Amniotic epithelial cell (primary cell): ENCODE results near the gene OR1F1.
A peak's percentile ranks its signal among the peaks of the same experiment; 100 is the strongest.
"Not testable (repeated sequence)": the region's sequence is repeated elsewhere in the genome, so short reads cannot be mapped to it uniquely, and the experiment has no call there.

ENCODE experiments used
- DNase-seq: peaks from one replicate; pipeline ENCODE4 v3.0.0-alpha.2; 2010; ENCODE audit warnings: low read depth

The OR1F1 gene

GRCh38 chr16:3198334-3199072, 10.5 kb downstream of the OR1F1 start:
- DNase-seq = no peak

DNA sequence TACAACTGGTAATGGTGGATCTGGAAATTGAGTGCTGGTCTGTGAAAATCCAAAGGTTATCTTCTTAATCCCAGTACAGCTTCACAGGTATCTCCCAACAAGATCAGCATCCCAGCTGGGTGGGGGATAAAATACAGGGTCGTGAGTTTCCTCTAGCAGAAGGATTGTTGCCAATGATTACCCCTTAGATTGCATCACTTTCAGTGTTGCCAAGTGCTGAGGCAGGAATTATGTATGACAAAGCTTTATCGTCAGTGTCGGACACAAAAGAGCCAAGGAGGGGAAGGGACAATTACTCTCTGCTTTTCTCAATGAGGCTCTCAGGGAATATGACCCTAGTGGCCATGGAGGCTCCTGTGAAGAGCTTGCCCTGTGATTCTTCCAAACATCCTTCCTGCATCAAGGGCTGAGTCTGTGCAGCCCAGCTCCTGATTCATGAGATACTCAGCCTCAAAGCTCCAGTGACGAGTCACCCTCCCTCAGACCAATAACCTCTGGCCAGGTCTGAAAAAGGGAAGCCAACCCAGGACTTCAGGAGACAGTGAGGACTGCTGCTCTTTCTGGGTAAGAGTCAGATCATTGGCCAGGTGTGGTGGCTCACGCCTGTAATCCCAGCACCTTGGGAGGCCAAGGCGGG, 15.0 kb downstream of the OR1F1 start:
- no peak for DNase-seq

DNA sequence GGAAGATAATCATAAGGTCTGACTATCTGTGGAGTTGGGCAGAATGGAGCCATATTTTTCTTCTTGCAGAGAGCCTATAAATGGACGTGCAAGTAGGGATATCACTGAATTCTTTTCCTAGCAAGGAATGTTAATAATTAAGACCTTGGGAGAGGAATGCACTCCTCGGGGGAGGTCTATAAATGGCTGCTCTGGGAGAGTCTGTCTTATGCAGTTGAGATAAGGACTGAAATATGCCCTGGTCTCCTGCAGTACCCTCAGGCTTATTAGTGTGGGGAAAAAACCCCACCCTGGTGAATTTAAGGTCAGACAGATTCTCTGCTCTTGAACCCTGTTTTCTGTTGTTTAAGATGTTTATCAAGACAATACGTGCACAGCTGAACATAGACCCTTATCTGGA, 17.9 kb downstream of the OR1F1 start:
- not testable (repeated sequence) for DNase-seq

DNA sequence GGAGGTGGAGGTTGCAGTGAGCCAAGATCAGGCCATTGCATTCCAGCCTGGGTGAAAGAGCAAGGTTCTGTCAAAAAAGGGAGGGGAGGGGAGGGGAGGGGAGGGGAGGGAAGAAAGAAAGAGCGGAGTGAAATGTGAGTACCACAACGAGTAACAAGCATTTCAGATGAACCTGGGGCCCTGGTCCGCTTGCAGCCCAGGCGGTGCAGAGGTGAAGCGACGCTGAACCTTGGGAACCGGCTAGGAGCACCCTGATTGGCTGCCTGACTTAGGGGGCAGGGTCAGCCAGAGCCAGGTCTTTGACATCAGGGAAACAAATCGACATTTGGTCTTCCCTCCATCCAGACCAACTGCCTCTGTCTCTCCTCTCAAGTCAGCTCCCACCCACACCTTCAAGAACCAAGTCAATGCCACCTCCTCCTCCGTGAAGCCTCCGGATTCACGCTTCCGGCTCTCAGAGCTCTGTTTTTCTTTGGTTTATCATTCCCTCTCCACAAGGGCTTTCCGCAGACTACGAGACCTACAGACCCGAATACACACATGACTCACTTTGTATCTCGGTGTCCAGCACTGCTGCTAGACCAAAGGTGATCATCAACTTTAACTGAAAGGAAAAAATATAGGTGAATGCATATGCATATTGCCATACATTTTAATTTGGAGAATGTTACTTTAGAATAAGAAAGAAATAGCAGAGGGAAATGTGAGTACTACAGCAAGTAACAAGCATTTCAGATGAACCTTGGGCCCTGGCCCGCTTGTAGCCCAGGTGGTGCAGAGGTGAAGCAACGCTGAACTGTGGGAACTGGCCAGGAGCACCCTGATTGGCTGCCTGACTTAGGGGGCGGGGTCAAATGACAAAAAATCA, 19.3 kb downstream of the OR1F1 start:
- no peak for DNase-seq

DNA sequence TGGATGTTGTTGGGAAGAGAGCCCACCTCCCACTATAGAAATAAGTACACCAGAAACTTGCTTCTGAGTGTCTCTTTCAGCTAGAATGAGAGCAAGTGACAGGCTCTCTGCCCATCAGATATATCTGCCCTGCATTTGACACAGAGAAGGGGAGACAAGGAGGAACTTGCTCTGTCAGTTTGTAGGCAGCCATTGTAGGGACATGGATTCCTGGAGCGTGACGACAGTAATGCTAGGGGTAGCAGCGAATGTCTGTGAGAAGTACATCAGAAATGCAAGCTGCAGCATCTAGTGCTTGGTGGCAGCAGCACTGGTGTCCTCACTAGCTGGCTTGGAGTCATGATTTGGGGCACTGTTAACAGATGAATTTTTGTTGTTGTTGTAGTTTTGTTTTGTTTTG, 24.0 kb downstream of the OR1F1 start:
- DNase-seq = no peak

DNA sequence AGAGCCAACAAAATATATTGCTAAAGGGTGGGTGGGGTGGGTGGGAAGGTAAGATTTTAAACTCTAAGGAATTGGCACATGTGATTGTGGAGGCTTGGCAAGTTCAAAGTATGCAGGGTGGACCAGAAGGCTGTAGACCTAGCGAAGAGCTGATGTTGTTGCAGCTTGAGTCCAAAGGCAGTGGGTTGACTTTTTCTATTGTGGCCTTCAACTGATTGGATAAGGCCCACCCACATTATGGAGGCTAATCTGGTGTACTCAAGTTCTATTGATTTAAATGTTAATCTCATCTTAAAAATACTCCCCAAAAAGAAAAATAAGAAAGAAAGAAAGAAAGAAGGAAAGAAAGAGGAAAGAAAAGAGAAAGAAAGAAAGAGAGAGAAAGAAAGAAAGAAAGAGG, 24.6 kb downstream of the OR1F1 start:
- DNase-seq = no peak

GRCh38 chr16:3214904-3215600, 27.0 kb downstream of the OR1F1 start:
- DNase-seq = no peak

GRCh38 chr16:3215601-3216262, 27.7 kb downstream of the OR1F1 start:
- DNase-seq = no peak

DNA sequence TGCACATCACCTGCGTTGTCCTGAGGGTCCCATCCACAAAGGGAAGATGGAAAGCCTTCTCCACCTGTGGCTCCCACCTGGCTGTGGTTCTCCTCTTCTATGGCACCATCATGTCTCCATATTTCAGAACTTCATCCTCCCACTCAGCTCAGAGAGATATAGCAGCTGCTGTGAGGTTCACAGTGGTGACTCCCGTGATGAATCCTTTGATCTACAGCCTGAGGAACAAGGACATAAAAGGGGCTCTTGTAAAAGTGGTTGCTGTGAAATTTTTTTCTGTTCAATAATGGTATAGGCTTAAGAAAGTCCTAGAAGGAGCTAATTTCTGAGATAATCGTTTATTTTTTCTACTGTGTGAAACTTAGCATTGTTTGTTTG, 28.2 kb downstream of the OR1F1 start:
- no peak for DNase-seq

DNA sequence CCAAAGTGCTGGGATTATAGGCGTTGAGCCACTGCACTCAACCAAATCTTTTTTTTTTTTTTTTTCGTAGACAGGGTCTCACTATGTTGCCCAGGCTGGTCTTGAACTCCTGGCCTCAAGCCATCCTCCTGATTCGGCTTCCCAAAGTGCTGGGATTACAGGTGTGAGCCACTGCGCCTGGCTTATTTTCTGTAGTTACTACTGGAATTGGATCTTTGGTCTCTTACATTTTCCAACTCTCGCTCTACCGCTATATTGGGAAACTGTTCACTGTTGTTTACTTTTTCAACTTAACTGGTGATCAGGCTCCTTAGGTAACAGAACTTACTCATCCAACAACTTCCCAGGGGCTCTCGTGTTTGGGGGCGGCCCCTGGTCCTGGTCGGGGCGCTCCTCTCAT, 32.8 kb downstream of the OR1F1 start:
- no peak for DNase-seq

DNA sequence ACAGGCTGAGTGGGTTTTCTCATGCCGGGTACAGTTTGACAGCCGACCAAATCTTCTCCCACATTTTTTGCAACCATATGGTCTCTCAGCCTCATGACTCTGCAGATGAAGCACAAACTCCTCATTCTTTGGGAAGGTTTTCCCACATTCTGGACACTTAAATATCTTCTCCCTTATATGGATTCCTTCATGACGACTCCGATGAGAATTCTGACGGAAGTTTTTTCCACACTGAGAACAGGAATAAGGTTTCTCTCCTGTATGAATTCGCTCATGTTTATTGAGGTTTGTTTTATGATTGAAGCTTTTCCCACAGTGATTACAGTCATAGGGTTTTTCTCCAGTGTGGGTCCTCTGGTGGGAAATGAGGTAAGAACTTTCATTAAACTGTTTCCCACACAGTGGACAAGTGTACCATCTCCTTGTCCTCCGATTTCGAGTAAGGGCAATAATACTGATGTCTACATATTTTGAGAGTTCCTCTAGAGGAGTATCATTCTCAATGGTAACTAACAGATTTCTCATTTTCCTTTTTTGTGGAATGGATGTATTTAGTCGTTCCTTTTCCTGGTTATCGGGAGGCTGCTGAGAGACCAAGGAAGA, 36.0 kb downstream of the OR1F1 start:
- DNase-seq = peak; percentile 27

DNA sequence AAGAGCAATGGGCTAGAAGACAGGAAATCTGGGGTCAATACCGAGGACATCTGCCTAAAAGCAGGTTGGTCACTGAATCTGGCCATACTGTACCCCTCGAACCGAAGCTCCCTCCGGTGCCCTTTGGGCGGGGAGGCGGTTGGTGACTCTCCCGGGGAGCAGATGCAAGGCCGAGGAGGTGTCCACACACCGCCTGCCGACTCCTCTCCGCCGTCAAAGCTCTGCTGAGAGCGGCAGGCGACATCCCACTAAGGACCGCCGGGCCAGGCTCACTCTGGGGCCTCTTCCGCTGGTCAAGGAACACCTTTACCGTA, 46.5 kb downstream of the OR1F1 start:
- DNase-seq = no peak

DNA sequence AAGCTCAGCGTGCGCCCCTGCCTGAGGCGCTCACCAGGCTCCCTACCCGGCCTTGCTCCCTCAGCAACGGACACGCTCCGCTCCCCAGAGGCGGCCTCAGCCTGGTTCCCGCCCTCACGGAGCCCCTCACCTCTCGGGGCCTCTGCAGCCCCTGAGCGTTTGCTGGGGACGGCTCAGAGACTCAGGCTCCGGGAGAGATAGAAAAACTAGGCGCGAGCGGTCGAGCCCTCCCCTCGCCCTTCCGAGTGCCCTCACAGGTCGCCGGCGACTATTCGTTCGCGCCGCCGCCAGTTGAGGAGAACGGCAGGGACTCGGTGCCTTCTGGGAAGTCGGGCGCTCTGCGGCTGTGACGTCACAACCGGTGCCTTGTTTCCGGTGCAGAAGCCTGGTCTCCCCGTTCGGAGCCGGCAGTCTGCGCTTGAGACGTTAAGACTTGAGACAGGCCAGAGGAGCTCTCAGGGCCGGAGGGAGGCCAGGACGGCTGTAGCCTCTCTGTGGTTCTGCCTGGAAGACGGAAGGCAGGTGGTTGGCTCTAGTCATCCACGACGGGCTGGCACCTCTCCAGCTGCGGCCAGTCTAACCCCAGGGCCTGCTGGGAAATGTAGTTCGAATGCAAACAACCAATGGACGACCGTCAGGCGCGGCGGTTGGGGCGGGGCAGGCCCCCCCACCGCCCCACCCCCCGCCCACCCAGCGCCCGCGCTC, 47.0 kb downstream of the OR1F1 start, which contains the start of gene ZNF200:
Gene ZNF200, minus strand, starts transcription at position 302 of the 705 bp plus-strand sequence. CDS start 1,403 bp downstream, outside the sequence.
- peak; percentile 94 for DNase-seq

- DNase-seq = no peak
Measured at GRCh38 chr16:3235856-3236669, 48.1 kb downstream of the OR1F1 start.

- DNase-seq = no peak
Measured at GRCh38 chr16:3241761-3242160, 53.8 kb downstream of the OR1F1 start.

- DNase-seq = no peak
Measured at GRCh38 chr16:3242709-3243108, 54.7 kb downstream of the OR1F1 start.

DNA sequence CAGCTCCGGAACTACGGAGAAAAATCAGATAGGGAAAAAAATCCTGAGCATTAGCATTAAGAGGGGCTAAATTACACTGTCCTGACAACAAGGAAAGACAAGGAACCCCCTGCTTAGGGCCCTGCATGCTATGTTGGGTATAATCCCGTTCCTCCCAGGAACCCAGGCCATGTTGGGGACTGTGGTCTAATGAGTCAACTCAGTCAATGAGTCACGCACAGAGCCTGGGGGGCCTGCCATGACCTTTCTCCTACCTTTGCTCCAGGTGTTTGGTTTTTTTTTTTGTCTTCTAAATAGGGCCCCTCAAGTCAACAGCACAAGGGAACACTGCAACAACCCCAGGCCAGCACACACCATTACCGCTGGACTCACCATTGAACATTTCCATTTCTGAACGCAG, 55.9 kb downstream of the OR1F1 start:
- no peak for DNase-seq

GRCh38 chr16:3246002-3246401, 58.0 kb downstream of the OR1F1 start:
- DNase-seq = no peak

GRCh38 chr16:3246876-3247275, 58.9 kb downstream of the OR1F1 start:
- DNase-seq = no peak

GRCh38 chr16:3248596-3248995, 60.6 kb downstream of the OR1F1 start:
- no peak for DNase-seq
